K562 (cell line): ENCODE measurements around the gene LPA. TPM values are rescaled to one million over a fixed set of nuclear protein-coding genes. Genes with fewer than 3 reads are reported as not detected.

ENCODE experiments used
- HIVEP1 ChIP-seq: fragments of 250-450 bp; sonication (Bioruptor Pico); IDR thresholded peaks from 2 replicates; pipeline ENCODE4 v1.4.0; 2020; ENCODE audit warnings: mild to moderate bottlenecking
- MBD2 ChIP-seq: sonication (generic); IDR thresholded peaks from 2 replicates; pipeline ENCODE4 v1.6.1; 2016; ENCODE audit warnings: low read depth, borderline replicate concordance
- PCBP1 ChIP-seq: fragments of 200-400 bp; formaldehyde crosslinking; IDR thresholded peaks from 2 replicates; pipeline ENCODE4 v1.6.1; 2018; ENCODE audit warnings: mild to moderate bottlenecking, low read depth, low read length; ENCODE audit not compliant: poor library complexity, severe bottlenecking
- POLR2AphosphoS5 ChIP-seq: IDR thresholded peaks from 2 replicates; pipeline ENCODE4 v1.6.1; 2011; ENCODE audit warnings: mild to moderate bottlenecking, low read depth, low read length, moderate library complexity; ENCODE audit not compliant: control insufficient read depth, insufficient read depth
- RBM34 ChIP-seq: fragments of 200-400 bp; formaldehyde crosslinking; IDR thresholded peaks from 2 replicates; pipeline ENCODE4 v1.6.1; 2018; ENCODE audit warnings: low read length, borderline replicate concordance; ENCODE audit not compliant: insufficient read depth
- SAP30 ChIP-seq: fragments of 200-600 bp; sonication (generic); IDR thresholded peaks from 2 replicates; pipeline ENCODE4 v1.6.1; 2012; ENCODE audit warnings: borderline replicate concordance, low read depth, mild to moderate bottlenecking, moderate library complexity, low read length, control low read depth, inconsistent platforms; ENCODE audit not compliant: insufficient read depth, poor library complexity, severe bottlenecking
- SIN3A ChIP-seq, 2 experiments: fragments of 150-350 bp in 1 of 2; IDR thresholded peaks; 2 replicates each; pipeline ENCODE4 v1.6.1; 2011 to 2016; ENCODE audit warnings: borderline replicate concordance in 2 of 2, low read depth in 2 of 2, low read length in 2 of 2, mild to moderate bottlenecking in 2 of 2, moderate library complexity in 2 of 2; ENCODE audit not compliant: control insufficient read depth in 1 of 2
- SMAD4 ChIP-seq: fragments of 250-450 bp; sonication (Bioruptor Pico); conservative IDR thresholded peaks from 2 replicates; pipeline ENCODE4 v1.8.0; 2021; ENCODE audit warnings: inconsistent platforms, mild to moderate bottlenecking, moderate library complexity
- ZNF165 ChIP-seq: fragments of 250-450 bp; sonication (Bioruptor Pico); IDR thresholded peaks from 2 replicates; pipeline ENCODE4 v1.4.0; 2020; ENCODE audit warnings: borderline replicate concordance
- ZNF197 ChIP-seq: fragments of 200-800 bp; sonication (Bioruptor generic); IDR thresholded peaks from 2 replicates; pipeline ENCODE4 v1.6.1; 2016; ENCODE audit warnings: low read depth, missing genetic modification characterization, missing compliant biosample characterization
- ZNF354B ChIP-seq: fragments of 250-450 bp; sonication (Bioruptor Pico); IDR thresholded peaks from 2 replicates; pipeline ENCODE4 v1.4.0; 2020
- ZSCAN29 ChIP-seq: fragments of 450-650 bp; IDR thresholded peaks from 2 replicates; pipeline ENCODE4 v1.6.1; 2017
- polyA plus RNA-seq, 8 experiments: library from polyadenylated mRNA; depleted of rRNA in 4 of 8; stranded (reverse) in 5 of 8; unstranded in 3 of 8; fragments of >200 nt; fragmentation: Nextera tagmentation in 2 of 8; fragmentation: Illumina TruSeq in 1 of 8; extraction: Ambion mirVana in 2 of 8; extraction: Trizol in 1 of 8; gene quantifications; 2 replicates each; pipeline versions ENCODE4 v1.2.1 to v1.2.3, GENCODE V29; 2011 to 2014; ENCODE audit warnings: inconsistent platforms in 1 of 8, missing spikeins in 1 of 8
- total RNA-seq, 7 experiments: library from RNA; depleted of rRNA in 6 of 7; stranded (reverse); fragments of >200 nt in 6 of 7; fragmentation: Illumina TruSeq in 2 of 7; extraction: Trizol in 2 of 7; gene quantifications; 2 replicates each; pipeline versions ENCODE4 v1.2.1 to v1.2.3, GENCODE V29; 2011 to 2021; ENCODE audit warnings: low replicate concordance in 1 of 7
- TF ChIP-seq, protein P1 (sequence below): fragments of 150-350 bp; conservative IDR thresholded peaks from 2 replicates; pipeline ENCODE4 v1.6.1; 2014; ENCODE audit warnings: low read length
- TF ChIP-seq, protein P2 (sequence below): sonication (generic); formaldehyde crosslinking; IDR thresholded peaks from 2 replicates; pipeline ENCODE4 v1.8.0; 2022; ENCODE audit warnings: mild to moderate bottlenecking, missing genetic modification reagents
- TF ChIP-seq, protein P3 (sequence below), 2 experiments: fragments of 450-650 bp; IDR thresholded peaks; 2 replicates each; pipeline ENCODE4 v1.6.1; 2016
- TF ChIP-seq, protein P4 (sequence below): fragments of 250-450 bp; sonication (Bioruptor Pico); IDR thresholded peaks from 2 replicates; pipeline ENCODE4 v1.4.0; 2020; ENCODE audit warnings: borderline replicate concordance

LPA gene
- total and polyA plus RNA-seq, 9 of the 15 experiments (the other 6 are each of a cell fraction or from before 2014, with no cell fraction given): 0.01 to 0.18 (median 0.07) TPM; not detected in 6

DNA sequence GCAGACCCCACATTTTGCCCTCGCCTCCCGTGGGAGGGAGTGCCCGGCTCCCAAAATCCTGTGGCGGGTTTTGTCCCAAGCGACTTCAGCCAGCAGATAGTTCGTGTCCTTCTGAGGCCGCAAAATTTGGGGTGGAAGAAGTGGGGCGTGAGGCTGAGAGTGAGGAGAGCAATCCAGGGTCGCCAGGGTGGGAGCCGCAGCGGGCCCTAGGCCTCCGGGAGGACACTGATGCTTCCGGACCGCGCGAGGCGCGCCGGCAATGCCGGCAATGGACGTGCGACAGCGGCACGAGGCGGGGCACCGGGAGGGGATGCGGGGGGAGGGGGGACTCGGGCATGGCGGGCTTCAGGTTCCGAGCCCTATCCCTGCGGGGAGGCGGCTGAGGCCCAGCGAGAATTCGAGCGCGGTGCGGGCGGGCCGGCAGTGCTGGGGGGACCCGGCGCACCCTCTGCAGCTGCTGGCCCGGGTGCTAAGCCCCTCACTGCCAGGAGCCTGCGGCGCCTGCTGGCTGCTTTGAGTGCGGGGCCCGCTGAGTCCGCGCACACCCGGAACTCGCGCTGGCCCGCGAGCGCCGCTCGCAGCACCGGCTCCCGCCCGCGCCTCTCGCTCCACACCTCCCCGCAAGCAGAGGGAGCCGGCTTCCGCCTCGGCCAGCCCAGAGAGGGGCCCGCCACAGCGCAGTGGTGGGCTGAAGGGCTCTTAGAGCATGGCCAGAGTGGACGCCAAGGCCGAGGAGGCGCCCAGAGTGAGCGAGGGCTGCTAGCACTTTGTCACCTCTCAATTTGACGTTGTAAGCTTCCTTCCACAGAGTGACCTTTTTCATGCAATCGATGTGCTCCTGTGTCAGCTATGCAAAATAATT lies 143.8 kb downstream of the LPA start (continued):
- TF ChIP-seq SMAD4: 0 out of 2 replicates have a peak, but pooled peaks have one; percentile 16
- TF ChIP-seq, protein P1, sequence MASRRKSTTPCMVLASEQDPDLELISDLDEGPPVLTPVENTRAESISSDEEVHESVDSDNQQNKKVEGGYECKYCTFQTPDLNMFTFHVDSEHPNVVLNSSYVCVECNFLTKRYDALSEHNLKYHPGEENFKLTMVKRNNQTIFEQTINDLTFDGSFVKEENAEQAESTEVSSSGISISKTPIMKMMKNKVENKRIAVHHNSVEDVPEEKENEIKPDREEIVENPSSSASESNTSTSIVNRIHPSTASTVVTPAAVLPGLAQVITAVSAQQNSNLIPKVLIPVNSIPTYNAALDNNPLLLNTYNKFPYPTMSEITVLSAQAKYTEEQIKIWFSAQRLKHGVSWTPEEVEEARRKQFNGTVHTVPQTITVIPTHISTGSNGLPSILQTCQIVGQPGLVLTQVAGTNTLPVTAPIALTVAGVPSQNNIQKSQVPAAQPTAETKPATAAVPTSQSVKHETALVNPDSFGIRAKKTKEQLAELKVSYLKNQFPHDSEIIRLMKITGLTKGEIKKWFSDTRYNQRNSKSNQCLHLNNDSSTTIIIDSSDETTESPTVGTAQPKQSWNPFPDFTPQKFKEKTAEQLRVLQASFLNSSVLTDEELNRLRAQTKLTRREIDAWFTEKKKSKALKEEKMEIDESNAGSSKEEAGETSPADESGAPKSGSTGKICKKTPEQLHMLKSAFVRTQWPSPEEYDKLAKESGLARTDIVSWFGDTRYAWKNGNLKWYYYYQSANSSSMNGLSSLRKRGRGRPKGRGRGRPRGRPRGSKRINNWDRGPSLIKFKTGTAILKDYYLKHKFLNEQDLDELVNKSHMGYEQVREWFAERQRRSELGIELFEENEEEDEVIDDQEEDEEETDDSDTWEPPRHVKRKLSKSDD: no peak
- TF ChIP-seq MBD2: no peak
- TF ChIP-seq POLR2AphosphoS5: 0 out of 2 replicates have a peak, but pooled peaks have one; percentile 24
- TF ChIP-seq PCBP1: no peak
- 0 out of 2 replicates have a peak, but pooled peaks have one; percentile 19 for TF ChIP-seq ZSCAN29
- no peak for TF ChIP-seq SAP30
- TF ChIP-seq ZNF165 (CRISPR knock-in tag): no peak
- no peak for TF ChIP-seq ZNF354B (CRISPR knock-in tag)
- TF ChIP-seq, protein P2, sequence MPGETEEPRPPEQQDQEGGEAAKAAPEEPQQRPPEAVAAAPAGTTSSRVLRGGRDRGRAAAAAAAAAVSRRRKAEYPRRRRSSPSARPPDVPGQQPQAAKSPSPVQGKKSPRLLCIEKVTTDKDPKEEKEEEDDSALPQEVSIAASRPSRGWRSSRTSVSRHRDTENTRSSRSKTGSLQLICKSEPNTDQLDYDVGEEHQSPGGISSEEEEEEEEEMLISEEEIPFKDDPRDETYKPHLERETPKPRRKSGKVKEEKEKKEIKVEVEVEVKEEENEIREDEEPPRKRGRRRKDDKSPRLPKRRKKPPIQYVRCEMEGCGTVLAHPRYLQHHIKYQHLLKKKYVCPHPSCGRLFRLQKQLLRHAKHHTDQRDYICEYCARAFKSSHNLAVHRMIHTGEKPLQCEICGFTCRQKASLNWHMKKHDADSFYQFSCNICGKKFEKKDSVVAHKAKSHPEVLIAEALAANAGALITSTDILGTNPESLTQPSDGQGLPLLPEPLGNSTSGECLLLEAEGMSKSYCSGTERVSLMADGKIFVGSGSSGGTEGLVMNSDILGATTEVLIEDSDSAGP (CRISPR knock-in tag): no peak
- TF ChIP-seq, protein P3, sequence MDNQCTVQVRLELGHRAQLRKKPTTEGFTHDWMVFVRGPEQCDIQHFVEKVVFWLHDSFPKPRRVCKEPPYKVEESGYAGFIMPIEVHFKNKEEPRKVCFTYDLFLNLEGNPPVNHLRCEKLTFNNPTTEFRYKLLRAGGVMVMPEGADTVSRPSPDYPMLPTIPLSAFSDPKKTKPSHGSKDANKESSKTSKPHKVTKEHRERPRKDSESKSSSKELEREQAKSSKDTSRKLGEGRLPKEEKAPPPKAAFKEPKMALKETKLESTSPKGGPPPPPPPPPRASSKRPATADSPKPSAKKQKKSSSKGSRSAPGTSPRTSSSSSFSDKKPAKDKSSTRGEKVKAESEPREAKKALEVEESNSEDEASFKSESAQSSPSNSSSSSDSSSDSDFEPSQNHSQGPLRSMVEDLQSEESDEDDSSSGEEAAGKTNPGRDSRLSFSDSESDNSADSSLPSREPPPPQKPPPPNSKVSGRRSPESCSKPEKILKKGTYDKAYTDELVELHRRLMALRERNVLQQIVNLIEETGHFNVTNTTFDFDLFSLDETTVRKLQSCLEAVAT (IDR thresholded peaks at IDR 0.05): 0 out of 4 replicates have a peak, but pooled peaks of 1 of the 2 experiments have one; percentile 28
- no peak for TF ChIP-seq HIVEP1
- TF ChIP-seq, protein P4, sequence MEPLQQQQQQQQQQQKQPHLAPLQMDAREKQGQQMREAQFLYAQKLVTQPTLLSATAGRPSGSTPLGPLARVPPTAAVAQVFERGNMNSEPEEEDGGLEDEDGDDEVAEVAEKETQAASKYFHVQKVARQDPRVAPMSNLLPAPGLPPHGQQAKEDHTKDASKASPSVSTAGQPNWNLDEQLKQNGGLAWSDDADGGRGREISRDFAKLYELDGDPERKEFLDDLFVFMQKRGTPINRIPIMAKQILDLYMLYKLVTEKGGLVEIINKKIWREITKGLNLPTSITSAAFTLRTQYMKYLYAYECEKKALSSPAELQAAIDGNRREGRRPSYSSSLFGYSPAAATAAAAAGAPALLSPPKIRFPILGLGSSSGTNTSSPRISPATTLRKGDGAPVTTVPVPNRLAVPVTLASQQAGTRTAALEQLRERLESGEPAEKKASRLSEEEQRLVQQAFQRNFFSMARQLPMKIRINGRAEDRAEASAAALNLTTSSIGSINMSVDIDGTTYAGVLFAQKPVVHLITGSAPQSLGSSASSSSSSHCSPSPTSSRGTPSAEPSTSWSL (CRISPR knock-in tag): no peak
- no peak for TF ChIP-seq RBM34
- no peak; a peak in 1 of 4 replicates for TF ChIP-seq SIN3A (IDR thresholded peaks at IDR 0.05; ENCODE audit: borderline replicate concordance in 2 of 2, control insufficient read depth in 1 of 2, low read depth in 2 of 2, low read length in 2 of 2)
- TF ChIP-seq ZNF197 (CRISPR knock-in tag): no peak
